Spleen (tissue), 7 donors: Measurements from ENCODE around the gene RIMBP2.

Source experiments
- POLR2A ChIP-seq, 3 donors: fragments of 450-650 bp; IDR thresholded peaks; one replicate each; pipeline ENCODE4 v1.5.1; 2017; ENCODE audit warnings: antibody characterized with exemption in 3 of 3, mild to moderate bottlenecking in 1 of 3
- TF ChIP-seq, protein P1 (sequence below), 11 experiments: fragments of 200-600 bp in 7 of 11; fragments of 450-650 bp in 4 of 11; sonication (generic) in 4 of 11; IDR thresholded peaks in 8 of 11; conservative IDR thresholded peaks in 3 of 11; 1 replicate in 7 of 11; 2 replicates in 4 of 11; pipeline versions ENCODE4 v1.4.0 to v1.8.0; 2016 to 2021; ENCODE audit warnings: antibody characterized with exemption in 11 of 11, inconsistent platforms in 4 of 11, mild to moderate bottlenecking in 1 of 11
- donor health status: DM: no; HTN: no; CAD: no; lungs with moderate emphysema.
- donor health status: DM: no; HTN: no; CAD: no.
- donor health status: DM: no; HTN: no; CAD: no.

GRCh38 chr12:130715998-130716968 is at the start of gene RIMBP2:
- TF ChIP-seq, protein P1, sequence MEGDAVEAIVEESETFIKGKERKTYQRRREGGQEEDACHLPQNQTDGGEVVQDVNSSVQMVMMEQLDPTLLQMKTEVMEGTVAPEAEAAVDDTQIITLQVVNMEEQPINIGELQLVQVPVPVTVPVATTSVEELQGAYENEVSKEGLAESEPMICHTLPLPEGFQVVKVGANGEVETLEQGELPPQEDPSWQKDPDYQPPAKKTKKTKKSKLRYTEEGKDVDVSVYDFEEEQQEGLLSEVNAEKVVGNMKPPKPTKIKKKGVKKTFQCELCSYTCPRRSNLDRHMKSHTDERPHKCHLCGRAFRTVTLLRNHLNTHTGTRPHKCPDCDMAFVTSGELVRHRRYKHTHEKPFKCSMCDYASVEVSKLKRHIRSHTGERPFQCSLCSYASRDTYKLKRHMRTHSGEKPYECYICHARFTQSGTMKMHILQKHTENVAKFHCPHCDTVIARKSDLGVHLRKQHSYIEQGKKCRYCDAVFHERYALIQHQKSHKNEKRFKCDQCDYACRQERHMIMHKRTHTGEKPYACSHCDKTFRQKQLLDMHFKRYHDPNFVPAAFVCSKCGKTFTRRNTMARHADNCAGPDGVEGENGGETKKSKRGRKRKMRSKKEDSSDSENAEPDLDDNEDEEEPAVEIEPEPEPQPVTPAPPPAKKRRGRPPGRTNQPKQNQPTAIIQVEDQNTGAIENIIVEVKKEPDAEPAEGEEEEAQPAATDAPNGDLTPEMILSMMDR (IDR thresholded peaks at IDR 0.05 in 8 of 11, conservative IDR thresholded peaks at IDR 0.05 in 3 of 11): no peak
- TF ChIP-seq POLR2A (IDR thresholded peaks at IDR 0.05): no peak
